ENCODE results near the gene ITPR2.
"Not testable (repeated sequence)": the region's sequence is repeated elsewhere in the genome, so short reads cannot be mapped to it uniquely, and the experiment has no call there.

ITPR2 gene
- total RNA-seq = 116 to 179 reads per million in 2 donors

DNA sequence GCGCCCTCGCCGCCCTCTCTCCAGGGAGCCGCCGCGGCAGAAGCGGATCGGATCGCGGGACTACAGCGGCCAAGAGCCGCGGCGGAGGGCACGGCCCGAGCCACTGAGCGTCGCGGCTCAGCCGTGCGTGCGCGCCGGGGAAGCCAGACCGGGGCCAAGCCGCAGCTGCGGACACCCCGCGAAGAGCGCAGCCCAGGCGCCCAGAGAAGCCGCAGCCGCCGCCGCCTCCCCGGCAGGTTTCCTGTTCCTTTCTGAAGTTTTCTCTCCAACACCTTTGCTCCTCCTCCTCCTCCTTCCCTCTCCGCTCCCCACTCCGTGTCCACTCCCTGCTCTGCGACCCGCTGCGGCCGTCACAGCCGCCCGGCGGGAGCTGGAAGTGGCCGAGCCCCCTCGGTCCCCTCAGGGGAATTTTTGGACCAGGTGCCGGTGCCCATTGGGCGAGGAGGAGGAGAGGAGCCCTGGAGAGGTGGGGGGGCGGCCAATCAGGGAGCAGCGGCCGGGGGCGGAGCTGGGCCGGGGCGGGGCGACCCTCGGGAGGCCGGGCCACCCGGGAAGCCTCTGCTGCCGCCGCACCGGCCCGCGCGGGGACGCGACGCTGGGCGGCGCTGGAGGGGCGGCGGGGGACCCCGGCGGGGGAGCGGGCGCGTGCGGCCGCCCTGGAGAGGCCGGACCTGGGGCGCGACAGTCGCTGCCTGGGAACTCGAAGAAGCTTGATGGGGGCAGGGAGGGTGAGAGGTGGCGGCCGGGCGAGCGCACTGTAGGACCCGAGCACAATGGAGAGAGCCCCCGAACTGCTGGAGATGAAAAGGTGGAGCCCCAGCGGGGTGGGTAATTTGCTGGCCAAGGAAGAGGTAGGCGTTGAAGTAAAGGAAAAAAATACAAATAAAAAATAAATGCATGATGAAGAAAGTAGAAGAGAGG, at the start of gene ITPR2:
TSS of gene ITPR2 (minus strand) at position 373 of the 921 bp plus-strand sequence. CDS start 413 bp downstream, outside the sequence.
- peak; percentile 90 for DNase-seq

DNA sequence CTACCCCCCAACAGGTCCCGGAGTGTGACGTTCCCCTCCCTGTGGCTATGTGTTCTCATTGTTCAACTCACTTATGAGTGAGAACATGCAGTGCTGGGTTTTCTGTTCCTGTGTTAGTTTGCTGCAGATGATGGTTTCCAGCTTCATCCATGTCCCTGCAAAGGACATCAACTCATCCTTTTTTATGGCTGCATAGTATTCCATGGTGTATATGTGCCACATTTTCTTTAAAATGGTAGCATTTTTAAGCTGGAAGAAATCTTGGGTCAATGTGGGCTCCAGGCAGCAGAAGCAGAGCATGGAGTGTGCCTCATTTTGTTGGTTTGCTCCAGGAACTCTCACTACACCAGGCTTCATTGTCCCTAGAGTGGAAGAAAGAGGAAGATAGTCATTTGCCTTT, 47.6 kb upstream of the ITPR2 start:
- no peak for DNase-seq

DNA sequence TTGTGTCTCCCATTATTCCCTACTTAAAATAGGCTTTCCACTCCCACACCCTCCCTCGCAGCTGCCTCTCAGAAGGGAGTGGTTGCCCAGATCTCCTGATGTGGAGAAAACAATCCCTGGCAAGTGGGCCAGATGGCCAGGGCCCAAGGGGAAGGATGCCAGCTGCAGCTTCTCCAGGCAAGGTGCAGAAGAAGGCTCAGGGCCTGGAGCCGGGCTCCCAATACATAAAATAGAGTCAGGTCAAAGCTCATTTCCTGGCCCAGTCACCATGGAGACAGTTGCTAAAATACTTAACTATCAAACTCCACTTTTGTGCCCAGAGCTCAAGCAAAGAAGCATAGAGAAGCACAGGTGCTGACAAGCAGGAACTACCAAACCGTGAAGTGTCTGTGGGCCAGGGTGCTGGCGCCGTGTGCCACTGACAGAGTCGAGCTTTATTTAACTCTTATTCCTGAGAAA, 45.7 kb upstream of the ITPR2 start:
- DNase-seq = no peak

DNA sequence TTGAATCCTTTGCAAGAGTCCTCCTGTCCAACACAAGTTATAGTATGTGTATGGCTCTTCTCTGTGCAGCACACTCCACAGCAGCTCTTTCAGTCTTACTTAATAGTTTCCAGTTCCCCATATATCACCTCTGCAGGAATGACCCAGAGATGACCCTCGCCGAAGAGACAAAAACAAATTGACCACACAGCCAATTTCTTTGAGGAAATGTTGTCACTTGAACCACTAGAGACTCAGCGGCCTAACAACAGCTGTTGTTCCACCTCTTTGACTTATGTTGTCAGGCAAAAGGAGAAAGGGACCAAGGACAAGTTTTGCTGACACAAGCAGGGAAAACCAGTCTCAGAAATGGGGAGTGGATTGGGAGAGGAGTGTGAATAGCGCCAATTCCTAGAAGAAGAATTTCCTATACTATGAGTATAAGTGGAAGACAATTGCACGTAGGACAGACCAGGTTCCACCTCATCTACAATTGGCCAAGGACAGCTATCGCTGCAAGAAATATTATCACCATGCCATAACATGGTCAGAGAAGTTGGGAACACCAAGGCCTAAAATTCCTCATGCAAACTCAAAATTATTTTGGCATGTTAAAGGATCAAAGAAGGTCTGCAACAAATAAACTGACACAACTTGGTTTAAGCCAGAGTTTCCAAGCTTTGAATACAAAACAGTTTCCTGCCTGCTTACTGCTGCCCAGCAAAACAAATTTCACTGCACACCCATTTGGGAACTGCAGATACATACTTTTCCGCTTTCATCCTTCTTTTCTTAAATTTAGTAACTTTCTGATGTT, 41.7 kb upstream of the ITPR2 start:
- DNase-seq = no peak

DNA sequence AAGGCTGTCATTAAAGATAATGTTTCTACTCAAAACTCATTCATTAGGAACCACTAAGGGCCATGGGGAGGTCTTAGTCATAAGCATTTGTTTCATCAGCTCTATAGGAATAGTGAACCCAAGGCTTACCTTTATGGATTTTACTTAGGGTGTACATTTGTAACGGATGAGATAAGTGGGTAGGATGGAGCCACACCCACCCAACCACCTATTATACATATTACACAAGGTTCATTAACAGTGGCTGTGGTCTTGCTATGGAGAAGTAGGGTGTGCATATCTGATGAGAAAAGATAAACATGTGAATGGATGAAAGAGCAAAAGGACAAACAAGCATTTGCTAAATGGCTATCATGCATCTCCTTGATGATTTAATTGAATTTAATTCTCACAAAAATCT, 39.6 kb upstream of the ITPR2 start:
- no peak for DNase-seq

DNA sequence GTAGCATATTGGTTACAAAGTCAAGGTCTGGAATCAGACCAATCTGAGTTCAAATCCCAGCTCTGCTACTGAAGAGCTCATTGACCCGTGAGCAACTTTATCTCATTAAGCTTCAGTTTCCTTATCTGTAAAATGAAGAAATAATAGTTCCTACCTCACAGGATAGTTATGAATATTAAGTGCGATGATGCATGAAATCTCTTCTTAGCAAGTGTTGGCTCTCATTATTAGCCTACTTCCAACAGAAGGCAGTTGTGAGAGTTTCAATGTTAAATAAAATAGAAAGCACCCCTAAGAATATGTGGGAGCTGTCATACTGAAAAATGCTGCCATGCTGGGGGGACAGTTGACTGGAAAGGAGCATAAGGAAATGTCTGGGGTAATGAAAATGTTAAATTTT, 39.0 kb upstream of the ITPR2 start:
- DNase-seq = no peak

DNA sequence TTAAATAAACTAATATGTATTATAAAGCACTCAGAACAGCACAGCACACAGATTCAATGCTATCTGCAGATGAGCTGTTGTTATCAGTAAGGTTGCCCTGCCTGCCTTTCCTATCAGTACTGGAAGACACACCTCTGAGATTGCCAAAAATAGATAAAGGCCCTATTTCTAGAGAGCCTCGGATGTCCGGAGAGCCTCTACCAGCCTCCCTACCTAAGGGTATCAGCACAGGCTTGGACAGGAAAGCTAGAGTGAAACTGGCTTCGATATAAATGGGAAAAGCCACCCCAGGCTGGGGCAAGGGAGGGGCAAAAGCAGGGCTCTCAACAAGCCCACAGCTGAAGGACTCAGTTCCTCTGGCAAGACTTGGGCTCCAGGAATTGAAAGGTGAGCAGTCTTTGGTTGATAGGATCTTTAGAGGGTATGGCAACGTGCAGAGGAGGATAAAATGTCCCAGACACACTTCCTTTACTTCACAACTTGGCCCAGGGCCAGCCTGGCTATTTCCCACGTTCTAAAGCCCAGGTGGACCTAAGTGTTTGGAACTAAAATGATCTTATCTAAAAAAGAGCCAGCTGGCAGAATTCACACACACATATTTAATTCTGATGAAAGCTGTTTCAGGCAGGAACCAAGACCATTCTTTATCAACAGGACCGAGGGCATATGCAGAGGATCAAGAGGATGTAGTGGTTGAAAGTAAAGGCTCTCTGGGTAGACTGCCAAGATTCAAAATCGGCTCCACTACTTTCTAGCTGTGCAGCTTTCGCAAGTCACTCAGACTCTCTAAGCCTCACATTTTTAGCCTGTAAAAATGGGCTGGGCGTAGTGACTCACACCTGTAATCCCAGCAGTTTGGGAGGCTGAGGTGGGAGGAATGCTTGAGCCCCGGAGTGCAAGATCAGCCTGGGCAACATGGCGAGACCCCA, 37.8 kb upstream of the ITPR2 start:
- no peak for DNase-seq

DNA sequence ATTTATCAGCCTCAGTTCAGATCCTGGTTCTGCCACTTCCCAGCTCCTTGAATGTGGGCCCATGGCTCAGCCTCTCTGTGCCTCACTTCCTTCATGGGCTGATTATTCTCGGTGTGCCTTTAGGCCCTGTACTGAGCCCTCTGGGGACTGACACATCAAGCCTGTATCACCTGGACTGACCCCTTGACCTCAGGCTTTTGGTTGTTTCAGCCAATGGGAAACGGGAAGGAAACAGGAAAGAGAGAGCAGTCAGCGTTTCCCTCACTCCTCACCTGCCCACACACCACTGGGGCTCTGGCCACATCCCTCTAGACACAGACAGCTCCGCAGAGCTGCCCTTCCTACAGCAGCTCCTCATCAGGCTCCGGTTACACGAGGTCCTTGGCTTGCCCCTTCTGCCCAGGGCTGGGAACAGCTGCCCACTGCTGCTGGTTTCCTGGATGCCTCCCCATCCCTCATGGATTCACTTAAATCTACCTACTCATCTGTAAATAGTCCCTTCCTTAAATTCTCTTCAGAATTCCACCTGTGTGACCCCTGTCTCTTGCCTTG, 37.0 kb upstream of the ITPR2 start:
- DNase-seq = no peak

DNA sequence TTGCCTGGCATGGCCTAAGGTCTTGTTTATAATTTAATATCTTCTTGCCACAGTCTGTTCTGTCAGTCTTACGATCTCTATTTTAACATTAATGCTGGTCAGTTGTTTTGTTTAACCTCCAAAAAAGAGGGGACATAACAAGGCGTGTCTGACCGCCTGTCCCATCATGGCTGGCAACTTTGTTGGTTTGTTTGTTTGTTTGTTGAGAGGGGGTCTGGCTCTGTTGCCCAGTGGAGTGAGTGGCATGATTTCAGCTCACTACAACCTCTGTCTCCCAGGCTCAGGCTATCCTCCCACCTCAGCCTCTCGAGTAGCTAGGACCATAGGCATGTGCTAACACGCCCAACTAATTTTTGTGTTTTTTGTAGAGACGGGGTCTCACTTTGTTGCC, 36.1 kb upstream of the ITPR2 start:
- DNase-seq = no peak

DNA sequence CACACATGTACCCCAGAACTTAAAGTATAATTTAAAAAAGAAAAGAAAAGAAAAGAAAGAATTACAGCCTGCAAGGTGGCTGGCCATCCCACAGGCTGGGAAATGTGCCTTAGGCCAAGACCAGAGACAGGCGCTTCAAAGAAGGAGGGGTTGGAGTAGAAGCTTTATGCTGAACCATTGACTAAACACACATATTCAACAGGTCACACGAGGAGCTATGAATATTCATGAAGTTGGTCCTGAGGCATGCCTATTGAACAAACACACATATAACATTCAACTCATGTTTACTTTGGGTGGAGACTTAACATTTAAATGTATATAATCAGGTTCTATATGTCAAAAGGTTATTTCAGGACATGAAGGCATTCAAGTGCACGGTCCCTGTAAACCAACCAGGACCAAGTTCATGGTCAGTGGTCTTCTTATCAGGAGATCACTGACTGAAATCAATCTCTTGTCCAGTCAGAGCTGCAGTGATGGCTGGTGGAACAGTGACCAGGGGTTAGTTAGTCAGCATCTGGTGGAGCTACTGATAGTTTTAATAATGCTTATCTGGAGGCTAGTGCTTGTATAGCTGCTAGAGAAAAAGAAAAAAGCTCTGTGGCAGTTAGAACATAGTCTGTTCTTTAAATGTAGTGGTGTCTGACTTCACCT, 35.6 kb upstream of the ITPR2 start:
- DNase-seq = no peak

DNA sequence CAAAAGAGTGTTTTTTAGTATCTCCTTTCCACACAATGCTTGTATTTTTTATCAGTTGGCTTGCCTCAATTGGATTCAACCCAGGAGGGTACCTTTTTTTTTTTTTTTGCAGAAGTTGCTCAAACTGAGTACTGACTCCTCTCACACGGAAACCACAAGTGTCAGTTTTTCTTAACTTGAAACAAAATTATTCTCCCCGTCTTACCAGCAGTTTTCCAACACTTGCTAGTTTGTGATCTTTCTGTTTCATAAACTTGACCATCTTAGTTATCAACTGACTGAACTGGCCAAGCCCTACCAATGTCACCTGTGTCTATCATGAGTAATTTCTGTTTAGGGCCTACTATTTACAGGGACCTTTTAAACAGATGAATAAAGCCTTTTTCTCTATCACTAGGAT, 34.1 kb upstream of the ITPR2 start:
- DNase-seq = no peak

DNA sequence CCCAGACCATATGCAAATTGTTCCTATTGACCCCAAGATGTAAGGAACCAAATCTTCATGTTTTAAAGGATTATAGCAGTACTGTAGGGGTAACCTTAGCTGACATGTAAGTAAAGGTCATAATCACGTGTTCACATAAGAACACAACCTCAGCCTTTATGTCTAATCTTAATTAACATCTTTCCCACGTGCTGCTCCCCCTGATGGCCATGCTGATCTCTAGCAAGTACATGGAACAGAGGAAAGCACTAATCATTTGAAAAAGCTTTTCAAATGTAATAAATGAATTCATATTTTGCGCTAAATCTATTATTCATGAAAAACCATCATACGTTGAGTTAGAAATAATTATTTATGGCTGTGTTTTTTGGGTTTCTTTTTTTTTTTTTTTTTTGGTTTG, 30.5 kb upstream of the ITPR2 start:
- DNase-seq = no peak

DNA sequence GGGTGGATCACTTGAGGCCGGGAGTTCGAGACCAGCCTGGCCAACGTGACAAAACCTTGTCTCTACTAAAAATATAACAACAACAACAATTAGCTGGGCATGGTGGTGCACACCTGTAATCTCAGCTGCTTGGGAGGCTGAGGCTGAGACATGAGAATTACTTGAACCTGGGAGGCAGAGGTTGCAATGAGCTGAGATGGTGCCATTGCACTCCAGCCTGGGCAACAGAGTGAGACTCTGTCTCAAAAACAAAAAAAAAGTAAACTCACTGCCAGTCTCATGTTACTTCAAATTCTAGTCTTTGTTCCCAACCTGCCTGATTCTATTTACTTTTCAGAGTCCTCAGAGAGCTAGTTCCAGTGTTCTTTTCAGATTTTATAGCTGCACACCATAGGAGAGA, 29.8 kb upstream of the ITPR2 start:
- not testable (repeated sequence) for DNase-seq

DNA sequence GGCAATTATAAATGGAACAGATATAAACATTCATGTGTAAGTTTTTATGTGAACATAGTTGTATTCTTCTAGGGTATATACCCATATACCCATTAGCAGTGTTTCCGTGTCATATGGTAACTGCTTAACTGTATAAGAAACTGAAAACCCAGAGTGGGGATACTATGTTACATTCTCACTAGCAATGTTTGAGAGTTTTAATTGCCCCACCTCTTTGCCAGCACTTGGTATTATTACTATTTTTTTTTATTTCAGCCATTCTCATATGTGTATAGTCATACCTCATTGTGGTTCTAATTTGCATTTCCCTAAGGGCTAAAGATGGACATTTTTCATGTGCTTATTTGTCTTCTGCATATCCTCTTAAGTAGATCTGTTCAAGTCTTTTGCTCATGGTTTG, 28.7 kb upstream of the ITPR2 start:
- DNase-seq = no peak

DNA sequence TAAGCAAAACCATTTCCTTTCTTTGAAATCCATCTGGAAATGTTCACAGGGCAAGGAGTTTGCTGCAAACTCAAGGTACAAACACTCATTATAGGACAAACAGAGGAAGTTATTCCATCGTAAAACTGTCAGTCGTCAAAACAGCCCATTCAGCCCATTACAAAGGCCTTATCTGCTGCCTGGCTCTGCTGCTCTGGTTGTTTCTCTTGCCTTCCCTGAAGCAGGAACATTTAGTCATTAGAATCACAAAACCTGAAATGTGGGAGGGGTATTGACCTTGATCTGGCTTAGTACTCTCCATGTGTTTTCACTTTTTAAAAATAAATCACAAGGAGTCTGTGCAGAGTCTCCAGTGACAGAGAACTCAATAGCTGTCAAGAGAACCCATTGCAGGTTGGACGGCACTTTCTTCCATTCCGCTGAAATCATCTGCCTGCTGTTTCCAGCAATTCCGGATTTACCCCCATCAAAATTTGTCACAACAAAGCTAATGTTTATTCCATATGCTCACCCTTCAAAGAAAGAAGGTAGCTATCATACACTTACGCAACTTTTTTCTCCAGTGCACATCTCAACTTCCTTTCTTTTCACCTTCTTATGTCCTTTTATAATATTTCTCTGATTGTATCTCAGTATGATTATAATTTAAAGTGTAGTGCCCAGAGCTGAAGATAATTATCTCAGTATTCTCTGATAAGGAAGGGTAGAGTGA, 24.6 kb upstream of the ITPR2 start:
- DNase-seq = no peak

DNA sequence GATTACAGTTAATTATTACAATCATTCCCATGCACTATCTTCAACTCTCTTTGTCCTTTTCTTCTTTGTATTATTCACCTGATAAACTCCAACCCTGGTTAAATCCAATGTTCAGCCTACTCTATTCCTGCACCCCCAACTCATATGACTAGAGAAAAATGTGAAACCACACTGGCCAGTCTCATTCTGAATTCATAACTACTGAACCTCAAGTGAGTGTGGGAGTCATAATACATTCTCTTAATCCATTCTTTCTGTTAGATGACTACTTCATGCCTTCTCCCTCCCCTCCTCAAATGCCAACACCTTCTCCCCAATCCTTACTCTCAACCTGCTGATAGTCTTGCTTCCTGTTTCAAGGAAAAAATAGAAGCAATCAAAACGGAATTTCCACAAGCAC, 22.3 kb upstream of the ITPR2 start:
- DNase-seq = no peak

DNA sequence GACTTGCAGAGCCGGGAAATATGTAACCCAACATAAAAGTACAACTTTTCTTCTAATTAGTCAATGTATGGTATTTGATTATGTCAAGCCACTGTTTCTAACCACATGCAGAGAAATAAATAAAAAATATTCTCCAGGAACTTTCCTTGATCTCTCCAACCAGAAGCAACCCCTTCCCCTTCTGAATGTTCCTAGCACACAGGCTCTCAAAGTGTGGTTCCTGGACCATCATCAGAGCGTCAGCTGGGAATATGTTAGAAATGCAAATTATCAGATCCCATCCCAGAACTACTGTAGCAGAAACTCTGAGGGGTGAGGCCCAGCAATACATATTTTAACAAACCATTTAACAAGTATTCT, 21.0 kb upstream of the ITPR2 start:
- DNase-seq = no peak

DNA sequence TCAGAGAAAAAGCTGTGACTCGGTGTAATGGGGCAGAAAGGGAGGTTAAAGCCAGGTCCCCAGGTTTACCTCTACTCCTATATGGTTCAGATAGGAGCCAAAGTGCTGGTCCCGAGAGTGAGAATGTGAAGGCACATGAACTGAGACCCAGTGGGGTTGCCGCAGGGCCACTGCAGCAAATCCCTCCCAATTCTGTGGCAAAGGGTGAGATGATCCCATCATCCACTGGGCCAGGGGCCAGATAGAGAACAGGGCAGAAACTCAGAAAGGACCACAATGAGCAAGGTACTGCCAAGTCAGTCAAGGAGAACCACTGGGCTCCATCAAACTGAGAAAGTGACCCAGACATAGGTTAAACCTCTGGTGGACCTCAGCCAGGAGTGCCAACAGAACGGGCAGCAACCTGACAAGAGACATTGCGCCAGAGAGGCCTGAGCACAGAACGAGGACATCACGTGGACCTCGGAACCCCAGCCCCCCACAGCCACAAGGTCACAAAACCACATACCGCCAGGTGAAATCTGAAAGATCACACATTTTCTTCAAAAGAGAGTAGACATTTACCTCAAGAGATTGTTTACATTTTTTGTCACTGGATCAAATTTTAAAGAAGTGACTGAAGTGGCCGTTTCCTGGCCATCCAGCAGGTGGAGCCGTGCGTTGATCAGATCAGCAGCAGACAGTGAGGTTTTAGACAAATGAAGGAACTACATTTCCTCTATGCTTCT, 20.5 kb upstream of the ITPR2 start:
- peak; percentile 60 for DNase-seq

DNA sequence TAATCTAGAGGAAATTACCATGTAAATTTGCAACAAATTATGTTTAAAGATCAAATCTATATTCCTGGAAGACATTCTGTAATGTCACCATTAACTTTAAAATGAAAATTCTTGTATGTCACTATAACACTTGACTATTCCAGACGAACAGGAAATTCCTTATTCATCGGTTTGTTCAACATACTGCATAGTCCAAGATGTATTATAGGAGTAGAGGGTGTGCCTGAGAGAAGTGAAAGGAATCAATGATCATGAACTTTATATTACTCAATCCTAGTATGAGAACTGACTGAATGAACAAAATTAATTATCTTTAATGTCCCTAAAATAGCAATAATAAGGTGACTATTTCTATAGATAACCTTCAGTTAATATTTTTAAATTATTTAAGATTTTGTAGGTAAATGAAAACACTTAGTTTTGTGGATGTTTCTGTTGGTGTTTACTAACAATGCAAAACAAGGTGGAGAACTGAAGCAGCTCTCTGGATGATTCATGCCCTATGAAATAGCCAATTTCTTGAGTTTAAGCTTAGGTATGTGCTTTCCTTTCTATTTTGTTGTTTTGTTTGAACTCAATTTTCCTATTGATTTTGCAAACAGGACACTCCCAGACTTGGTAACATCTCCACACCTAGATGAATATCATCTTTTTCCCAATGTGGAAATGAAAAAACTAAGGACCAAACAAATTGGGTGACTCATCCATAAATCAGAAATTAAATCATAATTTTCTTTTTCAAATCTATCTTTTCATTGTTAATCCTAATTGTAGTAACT, 18.2 kb upstream of the ITPR2 start:
- DNase-seq = no peak

Measured in T-helper 9 cell (primary cell).